Keratinocyte (primary cell): ENCODE measurements around the gene OSBPL5. TPM values are rescaled to one million over a fixed set of nuclear protein-coding genes. Genes with fewer than 3 reads are reported as not detected.

Source experiments
- DNase-seq: peaks from one replicate; pipeline ENCODE4 v3.0.0-alpha.2; 2011; ENCODE audit warnings: low read depth, missing footprints, low spot score
- FAIRE-seq: peaks from 2 replicates; lab custom pipeline; 2011; peaks lifted over from hg19 to GRCh38; lab: Jason Lieb, UNC
- H2AFZ ChIP-seq: 2 replicates; pipeline ENCODE4 v1.6.0; 2012; ENCODE audit warnings: low read length, control low read depth, inconsistent platforms; ENCODE audit not compliant: control insufficient read depth
- H3K27ac ChIP-seq: 2 replicates; pipeline ENCODE4 v1.5.1; 2011; ENCODE audit warnings: low read length; ENCODE audit not compliant: control insufficient read depth, insufficient read depth
- H3K27me3 ChIP-seq: 3 replicates; pipeline ENCODE4 v1.6.0; 2011; ENCODE audit warnings: low read length; ENCODE audit not compliant: control insufficient read depth, insufficient read depth; ENCODE audit errors: extremely low read depth
- H3K36me3 ChIP-seq, 2 experiments: 2 replicates in 1 of 2; 3 replicates in 1 of 2; pipeline ENCODE4 v1.5.1; 2011; ENCODE audit warnings: low read length in 2 of 2, mild to moderate bottlenecking in 1 of 2; ENCODE audit not compliant: control insufficient read depth in 2 of 2, insufficient read depth in 2 of 2; ENCODE audit errors: extremely low read depth in 1 of 2
- H3K4me1 ChIP-seq: 3 replicates; pipeline ENCODE4 v1.5.1; 2011; ENCODE audit warnings: low read length; ENCODE audit not compliant: control insufficient read depth, insufficient read depth; ENCODE audit errors: extremely low read depth
- H3K4me2 ChIP-seq: 3 replicates; pipeline ENCODE4 v1.6.0; 2011; ENCODE audit warnings: low read depth, low read length; ENCODE audit not compliant: control insufficient read depth, insufficient read depth; ENCODE audit errors: extremely low read depth
- H3K4me3 ChIP-seq, 3 experiments: fragments of 200-600 bp in 1 of 3; sonication (generic) in 1 of 3; 2 replicates in 2 of 3; 3 replicates in 1 of 3; pipeline ENCODE4 v1.5.1; 2011 to 2016; ENCODE audit warnings: low read length in 3 of 3, mild to moderate bottlenecking in 3 of 3, control low read depth in 2 of 3, inconsistent platforms in 1 of 3, low read depth in 1 of 3, mixed read lengths in 1 of 3, mixed run types in 1 of 3, moderate library complexity in 1 of 3; ENCODE audit not compliant: control insufficient read depth in 2 of 3, insufficient read depth in 2 of 3; ENCODE audit errors: extremely low read depth in 1 of 3
- H3K79me2 ChIP-seq: 2 replicates; pipeline ENCODE4 v1.6.0; 2012; ENCODE audit warnings: low read length; ENCODE audit not compliant: control insufficient read depth, insufficient read depth
- H3K9ac ChIP-seq: 3 replicates; pipeline ENCODE4 v1.6.0; 2011; ENCODE audit warnings: low read length; ENCODE audit not compliant: control insufficient read depth, insufficient read depth; ENCODE audit errors: extremely low read depth
- H3K9me1 ChIP-seq: 3 replicates; pipeline ENCODE4 v1.6.0; 2011; ENCODE audit warnings: low read length; ENCODE audit not compliant: control insufficient read depth, insufficient read depth; ENCODE audit errors: extremely low read depth
- H3K9me3 ChIP-seq: 2 replicates; pipeline ENCODE4 v1.5.1; 2012; ENCODE audit warnings: low read depth, low read length; ENCODE audit not compliant: control insufficient read depth
- H4K20me1 ChIP-seq: 3 replicates; pipeline ENCODE4 v1.6.0; 2011; ENCODE audit warnings: low read length; ENCODE audit not compliant: control insufficient read depth, insufficient read depth; ENCODE audit errors: extremely low read depth
- CTCF ChIP-seq, 3 experiments: IDR thresholded peaks in 1 of 3; conservative IDR thresholded peaks in 1 of 3; optimal IDR thresholded peaks in 1 of 3; 2 replicates in 2 of 3; 3 replicates in 1 of 3; pipeline versions ENCODE3 to v1.5.1; 2011; ENCODE audit warnings: low read length in 3 of 3, mild to moderate bottlenecking in 3 of 3, moderate library complexity in 2 of 3, control low read depth in 1 of 3, inconsistent platforms in 1 of 3; ENCODE audit not compliant: insufficient read depth in 2 of 3; ENCODE audit errors: extremely low read depth in 1 of 3
- EZH2 ChIP-seq: IDR thresholded peaks from one replicate; pipeline ENCODE4 v1.6.1; 2012; ENCODE audit warnings: inconsistent platforms, mild to moderate bottlenecking, low read length, moderate library complexity
- dilution Hi-C: fragments of 300-500 bp; cut with MboI; formaldehyde crosslinking; loops from one replicate; pipeline ENCODE4 v1.7.0; 2020; ENCODE audit warnings: low sequenced_read_pairs; ENCODE audit not compliant: extremely low pct_ligation_motif_present
- polyA plus RNA-seq, 5 experiments: library from polyadenylated mRNA; depleted of rRNA in 3 of 5; stranded (reverse) in 3 of 5; stranded (forward) in 1 of 5; unstranded in 1 of 5; fragments of >200 nt; gene quantifications; 1 replicate in 1 of 5; 2 replicates in 3 of 5; 3 replicates in 1 of 5; pipeline versions ENCODE4 v1.2.1 to v1.2.3, GENCODE V29; 2011 to 2012; ENCODE audit warnings: missing spikeins in 2 of 5, low read depth in 1 of 5, low replicate concordance in 1 of 5

OSBPL5 gene
- polyA plus RNA-seq, 1 donor (not counting 4 experiments of a cell fraction or from before 2014, with no cell fraction given): 3.0 TPM

DNA sequence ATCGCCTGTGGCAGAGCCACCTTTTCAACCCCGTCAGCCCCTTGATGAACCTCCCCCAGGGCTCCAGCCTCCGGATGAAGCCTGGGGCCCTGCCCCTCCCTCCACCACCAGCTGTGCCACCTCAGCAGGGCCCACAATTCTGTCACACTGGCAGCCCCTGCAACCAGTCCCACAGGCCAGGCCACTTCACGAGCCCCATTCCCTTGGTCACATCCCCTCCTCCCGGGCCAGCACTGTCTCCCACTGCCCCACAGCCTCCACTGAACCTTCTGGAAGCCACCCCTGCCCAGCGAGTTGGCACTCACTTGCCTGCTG, 19.9 kb downstream of the OSBPL5 start:
- peaks cover 4% of the 10 kb centered on the region for H4K20me1 ChIP-seq
- FAIRE-seq: no peak

GRCh38 chr11:3144296-3145205, 20.6 kb downstream of the OSBPL5 start:
- no peak for TF ChIP-seq EZH2
- TF ChIP-seq CTCF (optimal IDR thresholded peaks at IDR 0.05 in 1 of 3, IDR thresholded peaks at IDR 0.05 in 1 of 3, conservative IDR thresholded peaks at IDR 0.05 in 1 of 3; ENCODE audit: extremely low read depth in 1 of 3, insufficient read depth in 2 of 3, low read length in 3 of 3): no peak
- Histone ChIP-seq H3K9me3 (no peaks in the 10 kb centered on the region), H3K4me2 (no peak overlapping the region), H3K27ac (no peak overlapping the region), H4K20me1 (peaks cover 4% of the 10 kb centered on the region), H3K36me3 (no peaks in the 10 kb centered on the region), H3K4me3 (no peak overlapping the region), H3K27me3 (no peaks in the 10 kb centered on the region), H3K4me1 (no peaks in the 10 kb centered on the region), H3K9ac (no peak overlapping the region), H3K9me1 (no peaks in the 10 kb centered on the region), H3K79me2 (no peaks in the 10 kb centered on the region), H2AFZ (no peak overlapping the region)
- dilution Hi-C loops: no loop called here
- DNase-seq (no peak), FAIRE-seq (no peak)

More for the DNA sequence above, 19.9 kb downstream of the OSBPL5 start:
- H2AFZ ChIP-seq: no peak overlapping the region
- no peak overlapping the region for H3K27ac ChIP-seq
- H3K9ac ChIP-seq: no peak overlapping the region
- no peak overlapping the region for H3K4me3 ChIP-seq
- peaks cover 3% of the 10 kb centered on the region for H3K79me2 ChIP-seq
- H3K27me3 ChIP-seq: no peaks in the 10 kb centered on the region
- H3K4me1 ChIP-seq: no peaks in the 10 kb centered on the region
- no peak for DNase-seq
- no peak overlapping the region for H3K4me2 ChIP-seq
- no peaks in the 10 kb centered on the region for H3K36me3 ChIP-seq
- H3K9me3 ChIP-seq: no peaks in the 10 kb centered on the region
- TF ChIP-seq CTCF (optimal IDR thresholded peaks at IDR 0.05 in 1 of 3, IDR thresholded peaks at IDR 0.05 in 1 of 3, conservative IDR thresholded peaks at IDR 0.05 in 1 of 3; ENCODE audit: extremely low read depth in 1 of 3, insufficient read depth in 2 of 3, low read length in 3 of 3): no peak
- no peak for TF ChIP-seq EZH2
- dilution Hi-C loops: no loop called here
- H3K9me1 ChIP-seq: no peaks in the 10 kb centered on the region
